Glutamatergic neuron (in vitro differentiated cells): ENCODE results near the gene B4GALT1. TPM values are rescaled to one million over a fixed set of nuclear protein-coding genes. Genes with fewer than 3 reads are reported as not detected.

ENCODE experiments used
- DNase-seq: peaks from one replicate; pipeline ENCODE4 v3.0.0; 2022
- H3K27ac Mint-ChIP-seq: one replicate; pipeline ENCODE4 v1.8.0; 2020; ENCODE audit warnings: mild to moderate bottlenecking, mixed read lengths, inconsistent platforms; ENCODE audit not compliant: unreplicated experiment
- H3K27me3 Mint-ChIP-seq: one replicate; pipeline ENCODE4 v1.8.0; 2020; ENCODE audit warnings: mild to moderate bottlenecking, moderate library complexity, mixed read lengths, inconsistent platforms; ENCODE audit not compliant: unreplicated experiment
- H3K36me3 Mint-ChIP-seq: one replicate; pipeline ENCODE4 v1.8.0; 2020; ENCODE audit warnings: mild to moderate bottlenecking, mixed read lengths, inconsistent platforms; ENCODE audit not compliant: unreplicated experiment
- H3K4me1 Mint-ChIP-seq: one replicate; pipeline ENCODE4 v1.8.0; 2020; ENCODE audit warnings: mild to moderate bottlenecking, low read depth, mixed read lengths, inconsistent platforms; ENCODE audit not compliant: unreplicated experiment
- H3K4me3 Mint-ChIP-seq: one replicate; pipeline ENCODE4 v1.8.0; 2020; ENCODE audit warnings: mild to moderate bottlenecking, mixed read lengths, inconsistent platforms; ENCODE audit not compliant: unreplicated experiment
- H3K9me3 Mint-ChIP-seq: one replicate; pipeline ENCODE4 v1.8.0; 2020; ENCODE audit warnings: mild to moderate bottlenecking, moderate library complexity, mixed read lengths, inconsistent platforms; ENCODE audit not compliant: unreplicated experiment
- CTCF ChIP-seq: fragments of 200-600 bp; sonication (generic); IDR thresholded peaks from one replicate; pipeline ENCODE4 v1.5.0; 2021; ENCODE audit not compliant: partially characterized antibody, unreplicated experiment
- total RNA-seq: library from RNA; stranded (reverse); fragmentation: NEBNext Ultra II Directional; extraction: Animal tissue kit (Norgen Biotek cat#: 25700); gene quantifications from one replicate; pipeline ENCODE4 v1.2.1, GENCODE V29; 2021; ENCODE audit not compliant: unreplicated experiment

B4GALT1 gene
- total RNA-seq, 1 donor from 2014 or later, result 5.4 TPM

GRCh38 chr9:33128570-33128969 is 38.6 kb downstream of the B4GALT1 start:
- H3K4me3 Mint-ChIP-seq, result peak overlapping the region; percentile 51
- peaks cover 5% of the 10 kb centered on the region for H3K4me1 Mint-ChIP-seq
- DNase-seq, result no peak
- H3K9me3 Mint-ChIP-seq, result peaks cover 7% of the 10 kb centered on the region
- H3K27me3 Mint-ChIP-seq, result peaks cover 3% of the 10 kb centered on the region
- peak overlapping the region; percentile 64 for H3K27ac Mint-ChIP-seq
- TF ChIP-seq CTCF, result no peak
- H3K36me3 Mint-ChIP-seq, result peaks cover 10% of the 10 kb centered on the region

GRCh38 chr9:33127881-33128280 is 39.3 kb downstream of the B4GALT1 start:
- Mint-ChIP-seq H3K4me1 (peaks cover 5% of the 10 kb centered on the region), H3K27me3 (peaks cover 3% of the 10 kb centered on the region), H3K27ac (no peak overlapping the region), H3K36me3 (peaks cover 10% of the 10 kb centered on the region), H3K4me3 (no peak overlapping the region), H3K9me3 (peaks cover 7% of the 10 kb centered on the region)
- no peak for DNase-seq
- TF ChIP-seq CTCF, result no peak

GRCh38 chr9:33125871-33126823 is 41.0 kb downstream of the B4GALT1 start:
- Mint-ChIP-seq H3K27me3 (peaks cover 3% of the 10 kb centered on the region), H3K4me1 (peaks cover 5% of the 10 kb centered on the region), H3K9me3 (peaks cover 7% of the 10 kb centered on the region), H3K4me3 (no peak overlapping the region), H3K36me3 (peaks cover 10% of the 10 kb centered on the region), H3K27ac (no peak overlapping the region)
- DNase-seq, result no peak
- TF ChIP-seq CTCF, result no peak

- no peak for TF ChIP-seq CTCF
- peaks cover 3% of the 10 kb centered on the region for H3K27me3 Mint-ChIP-seq
- H3K27ac Mint-ChIP-seq, result no peak overlapping the region
- peaks cover 5% of the 10 kb centered on the region for H3K4me1 Mint-ChIP-seq
- H3K4me3 Mint-ChIP-seq, result no peak overlapping the region
- DNase-seq, result no peak
- peaks cover 10% of the 10 kb centered on the region for H3K36me3 Mint-ChIP-seq
- peaks cover 7% of the 10 kb centered on the region for H3K9me3 Mint-ChIP-seq
These were observed 41.7 kb downstream of the B4GALT1 start for GRCh38 chr9:33125461-33125860.

- Mint-ChIP-seq H3K27ac (no peak overlapping the region), H3K27me3 (peaks cover 3% of the 10 kb centered on the region), H3K4me1 (peaks cover 5% of the 10 kb centered on the region), H3K4me3 (no peak overlapping the region), H3K36me3 (peaks cover 10% of the 10 kb centered on the region), H3K9me3 (peaks cover 7% of the 10 kb centered on the region)
- no peak for DNase-seq
- no peak for TF ChIP-seq CTCF
These were observed 42.3 kb downstream of the B4GALT1 start for GRCh38 chr9:33124751-33125381.
